Measurements from ENCODE around the gene GLG1.
"Not testable (repeated sequence)": the region's sequence is repeated elsewhere in the genome, so short reads cannot be mapped to it uniquely, and the experiment has no call there.

The GLG1 gene

GRCh38 chr16:74400238-74400637 lies 206.7 kb downstream of the GLG1 start:
- H3K9me3 ChIP-seq (ENCODE audit: low read length); H3K4me3 ChIP-seq (ENCODE audit: low read length); H3K36me3 ChIP-seq (ENCODE audit: insufficient read depth, low read length); H2AFZ ChIP-seq (ENCODE audit: low read depth, low read length); H3K27me3 ChIP-seq (ENCODE audit: insufficient read depth, low read length); H3K4me1 ChIP-seq (ENCODE audit: insufficient read depth, low read length): not testable (repeated sequence)

- not testable (repeated sequence) for H2AFZ ChIP-seq (ENCODE audit: low read depth, low read length); H3K27me3 ChIP-seq (ENCODE audit: insufficient read depth, low read length); H3K4me1 ChIP-seq (ENCODE audit: insufficient read depth, low read length); H3K9me3 ChIP-seq (ENCODE audit: low read length); H3K4me3 ChIP-seq (ENCODE audit: low read length); H3K36me3 ChIP-seq (ENCODE audit: insufficient read depth, low read length)
Measured at GRCh38 chr16:74398212-74398895, 208.6 kb downstream of the GLG1 start.

Measured in neuron (in vitro differentiated cells).